HG02852 (cell line): ENCODE measurements around the gene TAGLN2.

Experiments used
- ATAC-seq: cut with Tn5 transposase; IDR thresholded peaks from one replicate; pipeline ENCODE4 v1.9.1; 2021; ENCODE audit warnings: mild to moderate bottlenecking, moderate library complexity; ENCODE audit not compliant: unreplicated experiment

Gene TAGLN2

DNA sequence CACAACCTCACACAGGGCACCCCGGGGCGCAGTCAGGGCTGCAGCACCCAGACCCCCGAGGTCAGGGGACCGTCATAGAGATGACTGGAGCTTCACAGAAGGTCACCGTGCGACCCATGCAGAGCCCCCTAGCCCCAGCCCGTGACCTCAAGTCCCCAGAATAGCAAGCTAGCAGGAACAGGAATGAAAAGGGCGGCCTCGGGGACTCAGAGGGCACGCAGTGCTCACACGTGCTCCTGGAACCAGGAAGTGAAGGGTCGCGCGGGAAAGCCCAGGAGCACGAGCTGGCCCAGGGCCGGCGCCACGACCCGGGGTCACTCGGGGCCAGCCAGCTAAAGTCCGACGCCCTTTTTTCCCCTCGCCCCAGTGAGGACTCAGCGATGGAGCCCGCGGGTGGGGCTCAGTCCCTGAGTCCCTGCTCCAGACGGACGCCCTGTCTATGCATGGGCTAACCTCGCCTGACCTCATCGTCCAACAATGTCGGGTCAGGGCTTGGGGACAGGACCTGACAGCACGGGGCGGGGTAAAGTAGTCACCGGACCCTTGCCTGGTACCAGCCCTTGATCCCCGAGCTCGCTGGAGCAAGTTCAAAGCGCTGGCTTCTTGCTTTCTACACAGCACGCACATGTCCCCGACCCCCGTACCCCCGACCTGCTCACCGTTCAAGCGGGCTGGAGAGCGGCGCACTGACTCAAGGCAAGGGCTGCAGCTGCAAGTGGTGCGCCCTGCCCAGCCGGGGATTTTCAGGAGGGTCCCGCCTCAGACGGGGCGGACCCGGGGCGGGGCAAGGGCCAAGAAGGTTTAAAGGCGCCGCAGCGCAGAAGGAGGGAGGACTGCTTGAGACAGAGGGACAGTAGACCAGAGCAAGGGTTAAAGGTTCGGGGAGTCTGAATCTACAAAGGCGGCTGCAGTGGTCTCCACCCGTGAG lies at the start of gene TAGLN2:
TAGLN2 (minus strand) TSS at position 717 of the 928 bp plus-strand sequence. CDS start 4,998 bp downstream, outside the sequence.
- peak; percentile 60 for ATAC-seq

DNA sequence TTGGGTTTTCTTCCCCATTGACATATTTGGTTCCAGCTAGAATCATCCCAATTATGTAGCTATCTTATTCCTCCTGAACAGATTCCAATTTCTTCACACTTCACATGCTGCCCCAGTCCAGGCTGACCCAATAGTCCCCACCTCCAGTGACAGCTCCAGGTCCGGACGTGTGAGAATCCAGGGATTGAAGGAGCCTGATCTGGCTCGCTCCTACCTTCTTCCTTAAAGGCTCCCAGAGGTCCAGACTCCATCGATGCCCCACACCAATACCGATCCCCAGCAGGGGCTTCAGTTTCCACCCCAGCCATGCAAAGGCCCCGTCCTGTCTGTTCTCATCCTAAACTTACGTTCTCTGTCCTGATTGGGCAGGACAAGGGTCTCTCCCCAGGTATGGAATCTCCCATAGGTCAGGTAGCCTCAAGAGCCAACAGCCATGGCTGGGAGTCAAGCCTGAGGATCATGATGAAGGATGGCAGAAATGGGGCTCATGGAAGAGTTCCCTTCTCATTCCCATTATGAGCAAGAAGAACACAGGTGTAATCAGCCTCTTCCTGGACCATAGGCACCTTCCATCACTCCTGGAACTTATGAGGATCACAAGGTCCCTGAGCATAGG lies 49.2 kb upstream of the TAGLN2 start:
- ATAC-seq, result no peak

DNA sequence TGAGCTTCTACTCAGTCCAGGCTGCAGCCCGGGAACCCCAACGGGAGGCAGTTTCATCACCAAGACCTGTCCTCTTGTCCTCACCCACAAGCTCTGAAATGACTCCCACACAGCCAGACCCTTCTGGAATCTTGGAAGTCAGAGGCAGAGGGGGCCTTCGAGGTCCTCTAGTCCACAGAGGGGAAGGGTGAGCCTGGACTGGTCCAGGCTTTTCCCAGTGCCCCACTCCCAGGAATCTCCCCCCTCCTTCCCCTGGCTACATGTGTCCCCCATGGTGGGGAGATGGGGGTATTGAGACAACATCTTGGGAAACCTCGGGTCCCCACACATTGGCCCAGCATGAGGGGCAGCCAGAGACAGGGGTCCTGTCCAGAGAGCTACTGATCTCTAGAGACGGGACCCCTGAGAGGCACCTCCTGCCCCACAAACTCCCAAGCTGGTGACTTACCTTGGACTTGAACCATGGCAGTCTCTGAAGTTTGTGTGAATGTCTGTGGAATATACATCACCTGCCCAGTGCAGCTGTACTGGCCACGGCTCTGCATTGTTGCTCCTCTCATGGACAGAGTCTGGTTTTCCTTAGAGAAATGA lies 48.1 kb upstream of the TAGLN2 start:
- ATAC-seq, result no peak

DNA sequence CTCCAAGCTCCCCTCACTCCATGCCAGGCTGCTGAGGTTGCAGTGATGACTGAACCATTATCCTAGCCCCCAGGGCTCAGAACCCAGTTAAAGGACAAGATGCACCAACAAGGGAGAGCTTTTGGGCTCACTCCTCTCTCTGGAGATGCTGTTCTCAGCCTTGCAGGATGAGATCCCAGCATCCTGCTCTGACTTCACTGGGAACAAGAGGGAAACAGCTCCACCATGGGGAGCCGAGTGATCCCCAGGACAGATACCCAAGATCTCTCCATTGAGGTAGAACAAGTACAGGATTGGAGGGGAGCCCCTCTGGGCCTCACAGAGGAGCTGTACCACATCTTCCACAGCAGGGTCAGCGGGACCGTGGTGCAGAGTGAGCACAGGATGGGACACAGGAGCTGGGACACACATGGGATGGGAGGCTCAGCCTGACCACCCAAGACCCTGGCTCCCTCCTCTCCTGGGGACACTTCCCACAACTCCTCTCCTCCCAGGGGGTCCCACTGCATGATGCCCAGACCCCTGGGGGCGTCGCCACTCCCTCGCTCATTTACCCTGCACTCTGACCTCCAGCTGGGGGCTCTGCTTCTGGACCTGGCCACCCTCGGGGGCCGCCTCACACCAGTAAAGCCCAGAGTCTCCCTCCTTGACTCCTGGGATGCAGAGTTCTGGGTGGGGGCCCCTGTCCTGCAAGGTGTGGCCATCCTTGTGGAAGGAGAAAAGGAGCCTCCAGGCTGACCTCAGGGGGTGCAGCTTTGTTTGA lies 47.3 kb upstream of the TAGLN2 start:
- ATAC-seq, result no peak

GRCh38 chr1:159970932-159971342 lies 45.6 kb upstream of the TAGLN2 start:
- ATAC-seq, result no peak

DNA sequence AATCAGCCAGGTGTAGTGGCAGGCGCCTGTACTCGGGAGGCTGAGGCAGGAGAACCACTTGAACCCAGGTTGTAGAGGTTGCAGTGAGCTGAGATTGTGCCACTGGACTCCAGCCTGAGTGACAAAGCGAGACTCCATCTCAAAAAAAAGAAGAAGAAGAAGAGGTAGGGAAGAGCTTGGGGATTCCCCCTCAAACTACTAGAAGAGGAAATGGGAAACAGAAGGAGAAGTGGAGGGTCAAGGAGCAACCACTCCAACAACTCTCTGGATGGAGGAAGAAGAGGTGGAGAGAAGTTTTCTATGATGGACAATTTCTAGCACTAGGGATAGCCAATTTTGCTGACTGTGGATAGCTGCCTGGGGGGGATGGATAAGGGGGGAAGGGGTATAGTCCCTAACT lies 43.6 kb upstream of the TAGLN2 start:
- no peak for ATAC-seq

DNA sequence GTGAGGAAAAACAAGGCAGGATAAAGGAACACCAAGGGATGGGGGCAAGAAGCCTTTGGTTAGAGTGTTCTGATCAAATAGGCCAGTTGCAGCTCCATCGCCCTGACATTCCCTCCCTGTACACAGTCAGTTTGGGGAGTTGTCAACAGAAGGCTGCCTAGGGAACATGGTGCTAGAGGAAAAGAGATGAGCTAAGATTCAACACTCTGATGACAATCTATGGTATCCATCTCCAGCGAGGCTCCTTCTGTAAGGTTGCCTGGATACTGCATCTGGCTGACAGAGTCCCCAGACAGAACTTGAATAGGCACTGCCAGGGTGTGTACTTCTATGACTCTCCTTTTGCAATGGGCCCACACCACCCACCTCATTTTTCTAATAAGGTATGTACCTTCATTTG lies 40.0 kb upstream of the TAGLN2 start:
- no peak for ATAC-seq

DNA sequence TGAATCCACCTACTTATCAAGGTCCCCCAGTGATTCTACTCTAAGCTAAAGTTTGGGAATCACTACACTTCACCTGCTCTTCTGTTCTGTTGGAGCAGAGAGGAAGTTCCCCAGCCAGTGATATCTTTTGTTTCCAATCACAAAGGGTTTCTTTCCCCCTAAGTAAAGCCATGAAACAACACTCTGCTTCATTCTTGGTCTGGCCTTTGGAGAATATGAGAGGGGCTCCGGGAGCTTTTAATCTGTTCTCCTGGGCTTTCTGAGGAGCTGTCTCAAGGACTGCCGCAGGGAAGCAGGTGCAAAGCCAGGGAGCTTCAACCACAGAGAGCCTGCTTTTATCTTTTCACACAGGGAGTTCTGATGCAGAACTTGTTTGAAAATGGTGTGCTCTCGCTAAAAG lies 38.8 kb upstream of the TAGLN2 start:
- no peak for ATAC-seq

DNA sequence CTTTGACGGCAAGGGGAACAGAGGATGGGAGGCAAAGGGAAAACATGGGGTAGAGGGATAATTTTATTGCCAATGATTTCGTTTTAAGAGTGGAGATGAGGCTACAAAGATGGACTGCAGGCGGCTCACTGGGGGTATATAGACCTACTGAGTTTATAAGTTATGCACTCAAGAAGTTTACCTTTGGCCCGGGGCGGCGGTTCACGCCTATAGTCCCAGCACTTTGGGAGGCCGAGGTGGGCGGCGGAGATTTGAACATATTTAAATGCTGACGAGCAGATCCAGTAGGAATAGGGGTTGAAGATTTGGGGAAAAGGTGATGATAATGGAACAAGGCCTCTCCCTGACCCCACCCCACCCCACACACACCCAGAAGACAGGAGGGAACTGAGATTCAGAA lies 36.9 kb upstream of the TAGLN2 start:
- no peak for ATAC-seq

GRCh38 chr1:159961636-159962035 lies 36.3 kb upstream of the TAGLN2 start:
- ATAC-seq, result no peak

- no peak for ATAC-seq
These were observed 35.5 kb upstream of the TAGLN2 start for GRCh38 chr1:159960721-159961381.

DNA sequence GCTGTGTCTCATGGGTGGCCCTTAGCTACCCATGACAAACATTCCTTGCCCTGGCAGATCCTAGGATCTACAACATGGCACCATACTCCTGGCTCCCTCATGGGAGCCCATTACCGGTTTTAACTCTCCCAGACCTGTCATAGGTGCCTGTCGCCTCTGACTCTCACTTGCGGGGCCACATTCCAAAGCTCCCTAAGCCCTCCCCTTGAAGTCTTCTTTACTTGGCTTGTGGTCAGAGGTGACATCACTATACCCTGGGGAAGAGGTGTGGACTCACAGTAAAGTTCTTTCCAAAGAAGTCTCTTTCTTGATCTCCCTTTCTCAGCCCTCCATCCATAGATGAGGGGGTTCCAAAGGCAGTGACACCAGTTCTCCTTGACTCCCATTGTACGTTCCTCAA lies 34.1 kb upstream of the TAGLN2 start:
- peak; percentile 16 for ATAC-seq

- ATAC-seq, result peak; percentile 68
These were observed 33.5 kb upstream of the TAGLN2 start for GRCh38 chr1:159958719-159959380.

- no peak for ATAC-seq
These were observed 32.5 kb upstream of the TAGLN2 start for GRCh38 chr1:159957824-159958268.

DNA sequence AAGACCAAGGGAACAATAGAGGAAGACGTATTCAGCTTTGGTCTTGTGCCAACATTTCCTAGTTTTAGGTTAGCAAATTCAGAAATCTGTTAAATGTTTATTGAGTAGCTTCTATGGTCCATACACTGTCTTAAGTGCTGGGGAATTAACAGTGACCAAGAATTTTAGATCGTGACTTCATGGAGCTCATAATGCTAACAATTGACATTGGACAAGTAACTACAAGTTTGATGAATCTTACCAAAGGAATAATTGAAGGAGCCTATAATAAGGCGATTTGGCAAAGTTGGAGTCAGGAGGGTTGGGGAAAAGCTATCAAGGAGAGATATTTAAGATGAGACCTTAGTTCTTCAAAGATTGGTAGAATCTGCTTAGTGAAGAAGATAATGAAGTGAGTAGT lies 30.1 kb upstream of the TAGLN2 start:
- no peak for ATAC-seq

GRCh38 chr1:159953536-159954515 lies 28.5 kb upstream of the TAGLN2 start, which contains the start of gene SLAMF9:
TSS of gene SLAMF9 (minus strand) at chr1:159954237. CDS start at chr1:159954137, 100 bp downstream.
- ATAC-seq, result no peak

GRCh38 chr1:159952932-159953331 lies 27.6 kb upstream of the TAGLN2 start:
- no peak for ATAC-seq

DNA sequence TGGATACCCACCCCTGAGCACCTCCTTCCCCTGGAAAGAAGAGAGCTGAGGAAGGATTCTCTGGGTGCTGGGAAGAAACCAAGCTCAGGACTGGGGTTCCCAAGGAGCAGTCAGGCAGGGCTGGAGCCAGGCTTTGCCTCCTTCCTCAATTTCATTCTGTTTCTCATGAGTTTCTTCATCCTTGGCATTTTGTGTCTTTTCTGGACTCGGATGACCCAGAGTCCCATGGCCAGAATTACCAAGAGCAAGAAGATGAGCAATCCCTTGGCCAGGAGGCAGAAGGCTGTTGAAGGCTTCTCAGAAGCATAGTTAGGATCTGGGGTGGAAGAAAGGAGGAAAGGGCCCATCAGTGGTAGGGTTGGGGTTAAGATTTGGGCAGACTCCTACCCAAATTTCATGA lies 26.2 kb upstream of the TAGLN2 start:
- no peak for ATAC-seq

GRCh38 chr1:159951016-159951415 lies 25.7 kb upstream of the TAGLN2 start:
- no peak for ATAC-seq
